GM18873 (cell line): Measurements from ENCODE around the gene ATP6V0D1.

Experiments used
- ATAC-seq: cut with Tn5 transposase; IDR thresholded peaks from one replicate; pipeline ENCODE4 v1.9.1; 2021; ENCODE audit warnings: mild to moderate bottlenecking, moderate library complexity, moderate number of reproducible peaks; ENCODE audit not compliant: unreplicated experiment, low FRiP score

The ATP6V0D1 gene

GRCh38 chr16:67412294-67412693 is 68.7 kb downstream of the ATP6V0D1 start:
- no peak for ATAC-seq

DNA sequence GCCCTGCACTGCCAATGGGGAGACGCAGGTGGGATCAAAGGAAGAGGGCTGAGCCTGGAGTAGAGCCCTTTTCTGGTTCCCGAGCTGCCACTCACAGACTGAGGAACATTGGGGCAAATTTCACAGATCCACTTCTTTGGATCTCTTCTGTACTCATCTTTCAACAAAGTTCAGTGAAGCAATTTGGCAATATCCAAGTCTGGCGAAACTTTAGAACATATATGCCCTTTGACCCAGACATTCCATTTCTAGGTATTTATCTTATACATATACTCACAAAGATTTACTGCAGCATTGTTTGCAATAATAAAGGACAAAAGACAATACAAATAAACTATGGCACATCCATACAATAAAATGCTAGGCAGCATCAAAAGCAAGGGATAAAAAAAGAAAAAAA is 69.6 kb downstream of the ATP6V0D1 start:
- ATAC-seq = no peak

GRCh38 chr16:67409631-67410030 is 71.3 kb downstream of the ATP6V0D1 start:
- no peak for ATAC-seq

- ATAC-seq = no peak
These were observed 73.0 kb downstream of the ATP6V0D1 start for GRCh38 chr16:67407788-67408452.

GRCh38 chr16:67407176-67407787 is 73.7 kb downstream of the ATP6V0D1 start:
- no peak for ATAC-seq

DNA sequence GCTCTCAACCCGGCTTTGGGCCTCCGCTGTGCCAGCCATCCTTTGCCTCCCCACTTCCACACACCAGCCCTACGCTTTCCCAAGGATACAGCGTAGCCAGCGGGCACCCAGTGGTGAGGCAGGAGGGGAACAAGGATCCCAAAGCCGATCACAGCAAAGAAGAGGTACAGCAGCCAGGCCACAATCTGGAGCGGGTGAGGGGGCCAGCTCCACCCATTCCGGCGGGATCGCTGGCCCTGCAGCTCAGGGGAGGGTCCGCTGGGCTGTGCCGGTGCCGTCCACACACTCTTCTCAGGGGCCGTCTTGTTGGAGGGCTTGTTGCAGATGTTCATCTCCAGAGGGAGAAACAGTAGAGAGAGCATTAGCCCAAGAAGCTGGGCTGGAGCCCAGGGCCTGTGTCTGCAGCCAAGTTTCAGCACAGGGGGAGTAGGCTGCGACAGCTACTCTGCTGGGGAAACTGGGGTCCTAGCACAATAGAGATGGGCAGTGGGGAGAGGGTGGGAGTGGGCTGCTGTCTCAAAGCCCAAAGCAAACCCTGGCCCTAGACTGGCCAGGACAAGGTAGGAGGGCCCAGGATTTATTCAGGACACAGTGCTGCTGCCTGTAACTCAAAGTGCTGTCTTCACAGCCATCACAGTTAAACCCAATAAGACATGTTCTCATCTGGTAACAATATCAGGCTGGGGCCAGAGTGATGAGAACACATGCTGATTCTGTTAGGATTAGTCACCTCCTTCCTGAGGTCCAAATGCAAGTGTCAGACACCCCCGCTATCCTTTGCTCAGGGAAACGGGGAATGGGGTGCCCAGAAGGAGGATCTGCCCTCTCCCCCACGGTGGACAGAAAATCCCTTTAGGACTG is 74.6 kb downstream of the ATP6V0D1 start:
- no peak for ATAC-seq

DNA sequence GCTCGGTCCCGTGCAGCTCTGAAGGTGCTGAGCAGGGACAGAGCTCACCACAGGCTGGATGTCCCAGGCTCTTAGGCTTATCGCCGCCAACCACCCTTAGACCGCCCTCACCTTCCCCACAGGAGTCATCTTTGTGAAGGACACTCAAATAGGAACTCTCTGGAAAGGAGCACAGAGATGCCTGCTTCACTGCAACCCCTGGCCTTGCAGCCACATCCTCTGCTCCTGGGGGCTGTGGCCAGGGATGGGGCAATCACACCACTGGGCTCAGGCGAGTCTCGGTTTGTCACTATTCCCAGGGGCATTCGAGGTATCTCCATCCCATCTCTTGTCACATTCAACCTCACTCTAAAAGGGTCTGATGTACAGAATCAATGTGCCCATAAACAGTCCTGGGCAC is 75.6 kb downstream of the ATP6V0D1 start:
- no peak for ATAC-seq

DNA sequence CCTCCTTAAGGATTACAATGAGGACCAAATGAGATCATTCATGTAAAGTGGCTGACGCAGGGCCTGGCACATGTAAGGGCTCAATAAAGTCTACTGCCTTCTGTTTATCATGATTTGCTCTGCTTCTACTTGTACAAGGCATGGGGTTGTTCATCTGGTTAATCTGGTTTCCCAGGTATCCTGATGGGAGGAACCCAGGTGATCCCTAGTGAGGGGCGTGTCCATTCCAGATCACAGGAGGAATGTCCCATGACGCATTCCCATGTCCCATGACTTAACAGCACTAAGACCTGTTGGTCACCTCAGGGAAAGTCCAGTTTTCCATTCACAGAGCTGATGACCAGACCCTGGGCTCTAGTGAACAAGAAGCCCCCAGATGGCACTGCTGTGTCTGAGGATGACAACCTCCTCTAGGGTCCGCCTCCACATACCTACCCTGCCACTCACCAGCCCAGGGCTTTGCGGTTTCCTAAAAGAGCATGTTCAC is 76.2 kb downstream of the ATP6V0D1 start:
- no peak for ATAC-seq

- no peak for ATAC-seq
These were observed 76.9 kb downstream of the ATP6V0D1 start for GRCh38 chr16:67403976-67404555.

DNA sequence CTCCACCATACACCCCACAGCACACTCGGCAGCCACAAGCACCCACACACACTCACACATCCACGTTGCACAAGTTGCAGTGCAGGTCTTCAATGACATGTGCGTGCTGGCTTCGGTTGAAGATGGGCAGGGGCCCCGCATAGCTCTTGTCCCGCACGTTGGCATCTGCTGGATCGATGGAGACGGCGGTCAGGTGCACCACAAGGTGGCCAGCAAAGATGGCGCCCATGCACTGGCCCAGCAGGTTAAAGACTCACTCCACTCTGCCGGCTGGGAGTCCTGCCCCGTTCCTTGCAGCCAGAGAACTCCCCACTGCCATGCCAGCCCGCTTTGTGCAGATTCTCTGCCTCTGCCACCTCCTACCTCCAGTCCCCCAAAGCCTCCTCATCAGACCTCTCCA is 80.1 kb downstream of the ATP6V0D1 start:
- ATAC-seq = no peak

DNA sequence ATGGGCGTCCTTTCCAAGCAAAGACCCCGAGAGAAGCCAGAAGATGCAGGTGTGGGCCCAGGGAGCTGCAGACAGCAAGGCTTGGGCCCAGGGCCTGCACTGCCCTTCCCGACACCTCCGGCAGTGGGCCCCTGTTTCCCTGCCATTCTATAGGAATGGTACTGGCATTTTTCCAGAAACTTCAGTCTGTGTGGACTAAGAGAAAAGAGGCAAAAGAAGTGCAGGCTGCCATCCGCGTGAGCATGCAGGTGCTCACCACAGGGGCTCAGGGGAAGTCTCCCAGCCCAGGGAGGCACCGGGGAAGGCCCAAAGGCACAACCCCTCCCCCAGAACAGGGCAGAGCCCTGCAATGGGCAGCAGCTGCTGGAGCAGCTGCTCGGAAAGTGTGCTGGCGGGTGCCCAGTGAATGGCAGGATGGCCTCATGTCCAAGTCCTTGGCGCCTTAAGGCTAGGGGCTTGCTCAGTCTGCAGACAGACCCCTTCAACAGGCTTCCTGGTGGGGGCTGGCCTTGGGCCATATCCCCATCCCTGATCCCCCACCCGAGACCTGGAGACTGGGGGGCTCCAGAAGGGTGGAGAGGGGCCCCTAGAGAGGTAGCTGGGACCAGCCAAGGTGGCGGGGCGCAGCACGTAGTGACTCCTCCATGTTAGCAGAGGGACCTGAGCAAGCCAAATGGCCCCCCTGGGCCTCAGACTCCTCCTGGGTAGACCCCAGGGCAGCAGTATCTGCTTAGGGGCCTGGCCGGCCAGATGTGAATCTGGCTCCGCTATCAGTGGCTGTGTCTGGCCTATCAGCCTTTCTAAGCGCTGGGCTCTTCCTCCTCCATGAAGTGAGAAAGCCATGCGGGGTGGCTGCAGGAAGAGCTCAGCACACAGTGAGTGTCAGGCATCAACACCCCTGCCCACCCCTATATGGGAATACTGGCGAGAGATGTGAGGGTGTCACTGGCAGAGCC is 80.9 kb downstream of the ATP6V0D1 start:
- no peak for ATAC-seq

- ATAC-seq = no peak
These were observed 81.7 kb downstream of the ATP6V0D1 start for GRCh38 chr16:67399218-67399733.

- no peak for ATAC-seq
These were observed 82.3 kb downstream of the ATP6V0D1 start for GRCh38 chr16:67398546-67399217.

DNA sequence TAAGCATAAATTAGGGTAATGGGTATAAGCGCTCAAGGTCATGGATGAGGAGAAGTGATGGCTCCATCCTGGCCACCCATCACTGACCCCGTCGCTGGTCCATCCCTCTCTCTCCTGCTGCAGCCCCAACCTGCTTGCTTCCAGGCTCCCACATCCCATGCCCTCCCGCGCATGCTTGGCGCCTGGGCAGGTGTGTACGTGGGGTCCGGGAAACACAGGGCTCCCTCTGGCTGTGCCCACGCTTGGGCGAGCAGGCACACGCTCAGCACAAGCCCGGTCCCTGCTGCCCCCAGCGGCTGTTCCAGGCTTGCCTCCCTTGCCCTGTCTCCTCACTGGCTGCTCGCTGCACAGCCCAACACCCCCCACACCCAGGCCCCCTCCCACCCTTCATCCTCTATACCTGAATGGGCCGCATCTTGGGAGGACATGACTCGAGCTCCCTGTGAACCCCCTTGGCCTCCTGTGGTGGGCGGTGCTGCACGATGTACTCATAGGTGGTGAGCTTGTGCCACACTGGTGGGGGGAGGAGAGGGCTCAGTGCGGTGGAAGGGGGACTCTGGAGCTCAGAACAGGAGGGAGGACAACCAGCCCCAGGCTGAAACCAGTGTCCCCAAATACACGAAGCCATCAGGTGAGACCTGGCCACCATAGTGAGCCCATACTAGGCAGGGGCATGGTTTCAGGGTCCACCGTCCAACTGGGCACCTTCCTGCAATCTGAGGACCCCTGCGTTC is 83.0 kb downstream of the ATP6V0D1 start:
- ATAC-seq = no peak

GRCh38 chr16:67397036-67397801 is 83.7 kb downstream of the ATP6V0D1 start:
- no peak for ATAC-seq

DNA sequence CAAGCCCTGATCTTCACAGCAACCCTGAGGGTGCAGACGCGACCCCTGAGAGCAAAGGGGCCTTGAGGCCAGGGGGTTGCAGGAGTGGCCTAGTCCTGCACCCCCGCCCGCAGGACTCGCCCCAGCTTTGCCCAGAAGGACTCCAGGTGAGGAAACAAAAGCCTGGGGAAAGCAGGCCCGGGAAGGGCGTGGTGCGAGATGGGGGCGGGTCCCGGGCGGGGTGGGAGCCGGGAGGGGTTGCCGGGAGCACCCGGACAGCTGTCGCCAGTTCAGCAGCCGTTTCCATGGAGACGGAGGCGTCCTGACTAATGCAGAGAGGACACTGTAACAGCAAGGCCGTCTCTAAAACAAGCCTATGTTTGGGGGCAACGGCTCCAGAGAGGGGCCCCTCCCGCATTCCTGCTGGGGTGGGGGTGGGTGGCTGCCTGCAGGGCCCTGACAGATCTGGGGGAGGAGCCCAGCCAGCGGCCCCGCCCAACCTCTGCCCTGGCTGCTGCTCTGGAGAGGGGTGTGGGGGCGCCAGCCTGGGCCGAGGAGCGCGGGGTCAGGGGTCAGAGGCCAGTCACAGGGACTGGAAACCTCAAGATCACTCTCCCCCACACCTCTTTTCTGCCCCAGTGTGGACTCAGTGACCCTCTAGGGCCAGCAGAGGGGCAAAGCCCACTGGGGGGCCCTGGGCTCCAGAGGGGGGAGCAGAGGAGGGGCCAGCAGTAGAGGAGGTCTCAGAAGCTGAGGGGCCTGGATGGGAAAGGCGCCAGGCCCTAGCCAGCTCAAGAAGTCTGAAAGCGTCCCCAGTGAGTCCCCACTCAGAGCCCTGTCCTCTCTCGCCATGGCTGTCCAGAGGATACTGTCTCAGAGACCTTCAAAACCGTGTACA is 84.6 kb downstream of the ATP6V0D1 start:
- ATAC-seq = no peak
